HCT116 (cell line): Measurements from ENCODE around the gene PURA. TPM values are rescaled to one million over a fixed set of nuclear protein-coding genes. Genes with fewer than 3 reads are reported as not detected.

Source experiments
- ATAC-seq: fragments of 200-7000 bp; cut with Tn5 transposase; 2 replicates; pipeline ENCODE4 v1.9.1; 2020; ENCODE audit warnings: mild to moderate bottlenecking, moderate library complexity
- BruUV-seq: library from RNA; stranded (reverse); fragments of 400-500 nt; replicated peaks from 2 replicates; lab custom pipeline; 2021; lab: Mats Ljungman, UMichigan
- CTCF ChIA-PET: fragments of 300-600 bp; sonication (Branson Sonifier 250); formaldehyde crosslinking; loops from one replicate; lab custom pipeline; 2021; ENCODE audit warnings: antibody characterized with exemption; lab: Charles Lee
- POLR2A ChIA-PET: fragments of 300-600, 350-600 bp; sonication (Branson Sonifier 250); formaldehyde crosslinking; loops from one replicate; lab custom pipeline; 2021; ENCODE audit warnings: antibody characterized with exemption; lab: Charles Lee
- RAD21 ChIA-PET, 2 experiments: fragments of 300-600 bp; sonication (Branson Sonifier 250); formaldehyde crosslinking; loops; one replicate each; lab custom pipeline; 2023; ENCODE audit warnings: low total read pairs in 2 of 2; ENCODE audit not compliant: uncharacterized antibody in 2 of 2, unreplicated experiment in 2 of 2, low non-redundant PET in 1 of 2; lab: Charles Lee
- DNase-seq: peaks from one replicate; pipeline ENCODE4 v3.0.0-alpha.2; 2010; ENCODE audit warnings: low read depth, low spot score
- H2AFZ ChIP-seq: fragments of 200-600 bp; shearing (Covaris generic), sonication (generic); 2 replicates; pipeline ENCODE4 v1.6.1; 2017; ENCODE audit warnings: low read depth, mixed run types, mixed read lengths, antibody characterized with exemption, low read length; ENCODE audit not compliant: poor library complexity, severe bottlenecking
- H3K27ac ChIP-seq: 2 replicates; pipeline ENCODE4 v1.5.1; 2012; ENCODE audit warnings: low read depth, low read length
- H3K27me3 ChIP-seq: fragments of 200-600 bp; sonication (generic); 2 replicates; pipeline ENCODE4 v1.6.1; 2016; ENCODE audit warnings: mixed run types, low read length, mixed read lengths; ENCODE audit not compliant: insufficient read depth
- H3K36me3 ChIP-seq, 2 experiments: fragments of 200-500 bp in 1 of 2; fragments of 200-600 bp in 1 of 2; sonication (Bioruptor generic) in 1 of 2; sonication (generic) in 1 of 2; 2 replicates each; pipeline versions ENCODE4 v1.5.1 to v1.6.1; 2014 to 2016; ENCODE audit warnings: low read length in 2 of 2, inconsistent platforms in 1 of 2, mixed read lengths in 1 of 2, mixed run types in 1 of 2; ENCODE audit not compliant: insufficient read depth in 2 of 2, control insufficient read depth in 1 of 2
- H3K4me1 ChIP-seq, 2 experiments: fragments of 200-600 bp in 1 of 2; sonication (generic) in 1 of 2; 2 replicates each; pipeline versions ENCODE4 v1.5.1 to v1.6.1; 2012 to 2017; ENCODE audit warnings: low read length in 2 of 2, inconsistent platforms in 1 of 2, mild to moderate bottlenecking in 1 of 2, mixed read lengths in 1 of 2, mixed run types in 1 of 2, moderate library complexity in 1 of 2; ENCODE audit not compliant: insufficient read depth in 2 of 2, control insufficient read depth in 1 of 2
- H3K4me2 ChIP-seq: fragments of 200-600 bp; sonication (generic); 2 replicates; pipeline ENCODE4 v1.6.1; 2017; ENCODE audit warnings: mixed run types, low read length, mixed read lengths
- H3K4me3 ChIP-seq, 2 experiments: fragments of 200-600 bp in 1 of 2; sonication (generic) in 1 of 2; replicated peaks in 1 of 2; 2 replicates each; pipeline ENCODE4 v1.5.1; 2011 to 2016; ENCODE audit warnings: low read length in 2 of 2, control low read depth in 1 of 2, low read depth in 1 of 2, mild to moderate bottlenecking in 1 of 2, mixed read lengths in 1 of 2, mixed run types in 1 of 2
- H3K79me2 ChIP-seq: fragments of 200-600 bp; sonication (generic); 2 replicates; pipeline ENCODE4 v1.6.1; 2017; ENCODE audit warnings: mild to moderate bottlenecking, mixed run types, low read length, moderate library complexity, mixed read lengths; ENCODE audit not compliant: insufficient read depth
- H3K9ac ChIP-seq: fragments of 200-600 bp; sonication (generic); 2 replicates; pipeline ENCODE4 v1.6.1; 2016; ENCODE audit warnings: low read length, mixed read lengths
- H3K9me2 ChIP-seq: fragments of 200-600 bp; sonication (generic), shearing (Covaris generic); 2 replicates; pipeline ENCODE4 v1.6.1; 2017; ENCODE audit warnings: mixed run types, mild to moderate bottlenecking, moderate library complexity; ENCODE audit not compliant: insufficient read depth
- H3K9me3 ChIP-seq, 2 experiments: fragments of 200-500 bp in 1 of 2; fragments of 200-600 bp in 1 of 2; sonication (Bioruptor generic) in 1 of 2; sonication (generic) in 1 of 2; 2 replicates each; pipeline ENCODE4 v1.6.1; 2014 to 2017; ENCODE audit warnings: low read length in 2 of 2, mixed read lengths in 2 of 2, inconsistent platforms in 1 of 2, low read depth in 1 of 2, mild to moderate bottlenecking in 1 of 2, mixed run types in 1 of 2, moderate library complexity in 1 of 2; ENCODE audit not compliant: control insufficient read depth in 1 of 2, insufficient read depth in 1 of 2
- H4K20me1 ChIP-seq: fragments of 200-600 bp; sonication (generic), shearing (Covaris generic); 2 replicates; pipeline ENCODE4 v1.6.1; 2017; ENCODE audit warnings: mixed run types, mild to moderate bottlenecking, moderate library complexity; ENCODE audit not compliant: insufficient read depth
- CEBPB ChIP-seq: IDR thresholded peaks from 2 replicates; pipeline ENCODE4 v1.6.1; 2012; ENCODE audit warnings: low read depth
- EGR1 ChIP-seq: IDR thresholded peaks from 2 replicates; pipeline ENCODE4 v1.6.1; 2012; ENCODE audit warnings: low read depth
- SRF ChIP-seq: IDR thresholded peaks from 2 replicates; pipeline ENCODE4 v1.6.1; 2012; ENCODE audit warnings: low read depth
- TCF7L2 ChIP-seq: IDR thresholded peaks from 2 replicates; pipeline ENCODE4 v1.7.0; 2011; ENCODE audit warnings: borderline replicate concordance, inconsistent platforms; ENCODE audit not compliant: insufficient read depth, insufficient read length; ENCODE audit errors: extremely low read depth
- ZFX ChIP-seq: fragments of 450-650 bp; IDR thresholded peaks from 2 replicates; pipeline ENCODE4 v1.6.1; 2017
- intact Hi-C: fragments of 100-400 bp; cut with micrococcal nuclease; formaldehyde crosslinking; loops from 2 replicates; pipeline ENCODE4 v1.10.0; 2022
- total RNA-seq: library from RNA; stranded (reverse); gene quantifications from one replicate; pipeline ENCODE4 v1.2.1, GENCODE V29; 2021; ENCODE audit not compliant: unreplicated experiment
- TF ChIP-seq, protein P1 (sequence below): IDR thresholded peaks from 2 replicates; pipeline ENCODE4 v1.6.1; 2011; ENCODE audit warnings: mild to moderate bottlenecking, low read length, moderate library complexity; ENCODE audit not compliant: insufficient replicate concordance; ENCODE audit errors: extremely low read depth
- TF ChIP-seq, protein P2 (sequence below): IDR thresholded peaks from 2 replicates; pipeline ENCODE4 v1.6.1; 2012

The PURA gene
- total RNA-seq, 1 experiment from 2014 or later, result 15.2 TPM

DNA sequence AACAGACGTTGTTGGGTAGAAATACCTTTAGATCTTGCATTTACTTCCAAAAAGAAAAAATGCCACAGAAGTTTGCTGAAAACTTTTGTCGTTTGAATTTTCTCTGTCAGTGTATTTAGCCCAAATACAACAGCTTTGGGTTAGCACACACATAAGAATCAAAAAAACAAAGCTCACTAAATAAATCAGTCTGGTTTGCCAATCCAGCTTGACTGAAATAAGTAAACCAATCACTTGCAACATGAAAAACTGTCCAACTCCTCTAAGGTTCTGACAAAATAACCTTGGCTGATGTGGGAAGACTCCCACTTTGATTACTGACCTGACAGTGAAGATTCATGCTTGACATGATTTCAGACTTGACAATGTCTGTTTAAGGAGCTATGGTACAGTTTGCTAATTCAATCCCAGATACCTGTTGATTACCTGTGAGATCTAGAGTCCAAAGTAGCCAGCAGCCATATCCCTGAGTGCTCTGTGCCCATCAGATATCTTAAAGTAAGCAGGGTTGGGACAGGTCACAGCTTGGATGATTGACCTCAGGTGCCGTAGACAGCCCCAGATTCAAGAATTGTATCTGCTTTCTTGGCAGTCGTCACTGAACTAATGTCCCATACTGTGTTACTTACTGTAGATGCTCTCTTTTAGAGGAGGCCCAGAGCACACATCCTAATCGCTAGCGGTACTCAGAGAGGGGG is 12.6 kb downstream of the PURA start:
- RAD21 ChIA-PET, result no interaction called here

More for the DNA sequence above, 12.6 kb downstream of the PURA start:
- Histone ChIP-seq H3K27ac (no peak overlapping the region), H3K4me2 (no peak overlapping the region), H3K4me1 (peaks cover 0 to 10% of the 10 kb centered on the region in 2 experiments; a peak in 2 of 4 replicates), H4K20me1 (no peaks in the 10 kb centered on the region), H3K9me3 (no peaks in the 10 kb centered on the region), H3K27me3 (no peaks in the 10 kb centered on the region), H3K9ac (no peak overlapping the region), H2AFZ (no peak overlapping the region)
- no peak for DNase-seq
- ATAC-seq, result no peak
- POLR2A ChIA-PET, result no interaction called here
- intact Hi-C loops, result no loop called here
- no peak for TF ChIP-seq CEBPB
- TF ChIP-seq TCF7L2, result no peak
- TF ChIP-seq, protein P1, sequence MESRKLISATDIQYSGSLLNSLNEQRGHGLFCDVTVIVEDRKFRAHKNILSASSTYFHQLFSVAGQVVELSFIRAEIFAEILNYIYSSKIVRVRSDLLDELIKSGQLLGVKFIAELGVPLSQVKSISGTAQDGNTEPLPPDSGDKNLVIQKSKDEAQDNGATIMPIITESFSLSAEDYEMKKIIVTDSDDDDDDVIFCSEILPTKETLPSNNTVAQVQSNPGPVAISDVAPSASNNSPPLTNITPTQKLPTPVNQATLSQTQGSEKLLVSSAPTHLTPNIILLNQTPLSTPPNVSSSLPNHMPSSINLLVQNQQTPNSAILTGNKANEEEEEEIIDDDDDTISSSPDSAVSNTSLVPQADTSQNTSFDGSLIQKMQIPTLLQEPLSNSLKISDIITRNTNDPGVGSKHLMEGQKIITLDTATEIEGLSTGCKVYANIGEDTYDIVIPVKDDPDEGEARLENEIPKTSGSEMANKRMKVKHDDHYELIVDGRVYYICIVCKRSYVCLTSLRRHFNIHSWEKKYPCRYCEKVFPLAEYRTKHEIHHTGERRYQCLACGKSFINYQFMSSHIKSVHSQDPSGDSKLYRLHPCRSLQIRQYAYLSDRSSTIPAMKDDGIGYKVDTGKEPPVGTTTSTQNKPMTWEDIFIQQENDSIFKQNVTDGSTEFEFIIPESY, result no peak
- no peak for TF ChIP-seq EGR1
- TF ChIP-seq, protein P2, sequence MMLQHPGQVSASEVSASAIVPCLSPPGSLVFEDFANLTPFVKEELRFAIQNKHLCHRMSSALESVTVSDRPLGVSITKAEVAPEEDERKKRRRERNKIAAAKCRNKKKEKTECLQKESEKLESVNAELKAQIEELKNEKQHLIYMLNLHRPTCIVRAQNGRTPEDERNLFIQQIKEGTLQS, result no peak
- no peak for TF ChIP-seq ZFX
- TF ChIP-seq SRF, result no peak
- TF ChIP-seq, all 23 proteins: peak for 0
- H3K9me2 ChIP-seq, result no peaks in the 10 kb centered on the region
- peaks cover 11% of the 10 kb centered on the region; the same call in 1 of the 2 replicates for H3K79me2 ChIP-seq
- no peak overlapping the region for H3K4me3 ChIP-seq
- no TSS peak for BruUV-seq
- CTCF ChIA-PET, result no interaction called here
- no peaks in the 10 kb centered on the region for H3K36me3 ChIP-seq
